PC-3 (cell line): ENCODE data around the gene YAF2.
"Not testable (repeated sequence)": the region's sequence is repeated elsewhere in the genome, so short reads cannot be mapped to it uniquely, and the experiment has no call there.

Experiments used
- CTCF ChIP-seq: fragments of 300-600 bp; sonication (generic); conservative IDR thresholded peaks from 2 replicates; pipeline ENCODE4 v1.5.1; 2017; ENCODE audit warnings: antibody characterized with exemption, low read depth, mild to moderate bottlenecking, low read length
- EZH2 ChIP-seq: fragments of 300-600 bp; sonication (generic); IDR thresholded peaks from one replicate; pipeline ENCODE4 v1.6.1; 2017; ENCODE audit warnings: antibody characterized with exemption, mild to moderate bottlenecking, low read length; ENCODE audit not compliant: unreplicated experiment
- EZH2phosphoT487 ChIP-seq: fragments of 300-600 bp; sonication (generic); IDR thresholded peaks from 2 replicates; pipeline ENCODE4 v1.6.1; 2018; ENCODE audit warnings: mild to moderate bottlenecking, antibody characterized with exemption, low read length, borderline replicate concordance

- not testable (repeated sequence) for TF ChIP-seq CTCF, EZH2, EZH2phosphoT487
These were observed 11.0 kb upstream of the YAF2 start for GRCh38 chr12:42249033-42249432.
